PC-3 (cell line): ENCODE data around the gene NUFIP1. TPM values are rescaled to one million over a fixed set of nuclear protein-coding genes. Genes with fewer than 3 reads are reported as not detected.

Experiments used
- ATAC-seq: fragments of 200-7000 bp; cut with Tn5 transposase; 2 replicates; pipeline ENCODE4 v1.9.1; 2020; ENCODE audit warnings: mild to moderate bottlenecking, moderate library complexity
- BruUV-seq: library from RNA; stranded (reverse); fragments of 400-500 nt; replicated peaks from 2 replicates; lab custom pipeline; 2021; lab: Mats Ljungman, UMichigan
- CTCF ChIA-PET: fragments of 300-600 bp; sonication (Branson Sonifier 250); formaldehyde crosslinking; loops from one replicate; lab custom pipeline; 2022; ENCODE audit warnings: antibody characterized with exemption; lab: Charles Lee
- POLR2A ChIA-PET: fragments of 300-600 bp; sonication (Branson Sonifier 250); formaldehyde crosslinking; loops from one replicate; lab custom pipeline; 2022; ENCODE audit warnings: antibody characterized with exemption; ENCODE audit not compliant: unreplicated experiment; lab: Charles Lee
- DNase-seq: peaks from one replicate; pipeline ENCODE4 v3.0.0-alpha.2; 2015
- H2AFZ ChIP-seq: fragments of 300-600 bp; sonication (generic); 2 replicates; pipeline ENCODE4 v1.6.0; 2016; ENCODE audit warnings: antibody characterized with exemption, low read length
- H3F3A ChIP-seq: fragments of 300-600 bp; sonication (generic); one replicate; pipeline ENCODE4 v1.6.0; 2017; ENCODE audit warnings: antibody characterized with exemption, low read length, control low read depth, mild to moderate bottlenecking; ENCODE audit not compliant: unreplicated experiment
- H3K27ac ChIP-seq: fragments of 300-600 bp; sonication (generic); 2 replicates; pipeline ENCODE4 v1.5.1; 2016; ENCODE audit warnings: mild to moderate bottlenecking, low read length
- H3K27me3 ChIP-seq: fragments of 300-600 bp; sonication (generic); 2 replicates; pipeline ENCODE4 v1.6.1; 2016; ENCODE audit warnings: low read length, mixed read lengths
- H3K36me3 ChIP-seq: fragments of 300-600 bp; sonication (generic); 2 replicates; pipeline ENCODE4 v1.6.1; 2016; ENCODE audit warnings: low read depth, mixed run types, low read length, mixed read lengths
- H3K4me1 ChIP-seq: fragments of 300-600 bp; sonication (generic); 2 replicates; pipeline ENCODE4 v1.5.1; 2016; ENCODE audit warnings: low read length; ENCODE audit not compliant: insufficient read depth
- H3K4me2 ChIP-seq: fragments of 300-600 bp; sonication (generic); 2 replicates; pipeline ENCODE4 v1.6.0; 2016; ENCODE audit warnings: low read length
- H3K4me3 ChIP-seq: fragments of 300-600 bp; sonication (generic); 2 replicates; pipeline ENCODE4 v1.5.1; 2016; ENCODE audit warnings: mild to moderate bottlenecking, low read length, mixed read lengths
- H3K79me2 ChIP-seq: fragments of 300-600 bp; sonication (generic); 2 replicates; pipeline ENCODE4 v1.6.1; 2017; ENCODE audit warnings: low read length, mixed read lengths
- H3K9ac ChIP-seq: fragments of 300-600 bp; sonication (generic); 2 replicates; pipeline ENCODE4 v1.6.0; 2016; ENCODE audit warnings: mild to moderate bottlenecking, low read length
- H3K9me2 ChIP-seq: fragments of 300-600 bp; sonication (generic); replicated peaks from 2 replicates; pipeline ENCODE4 v1.6.1; 2016; ENCODE audit warnings: mixed run types, low read length, mixed read lengths
- H3K9me3 ChIP-seq: fragments of 300-600 bp; sonication (generic); 2 replicates; pipeline ENCODE4 v1.6.1; 2016; ENCODE audit warnings: low read length, mixed read lengths
- H4K20me1 ChIP-seq: fragments of 300-600 bp; sonication (generic); 2 replicates; pipeline ENCODE4 v1.6.1; 2016; ENCODE audit warnings: low read length, mixed read lengths
- EZH2 ChIP-seq: fragments of 300-600 bp; sonication (generic); IDR thresholded peaks from one replicate; pipeline ENCODE4 v1.6.1; 2017; ENCODE audit warnings: antibody characterized with exemption, mild to moderate bottlenecking, low read length; ENCODE audit not compliant: unreplicated experiment
- EZH2phosphoT487 ChIP-seq: fragments of 300-600 bp; sonication (generic); IDR thresholded peaks from 2 replicates; pipeline ENCODE4 v1.6.1; 2018; ENCODE audit warnings: mild to moderate bottlenecking, antibody characterized with exemption, low read length, borderline replicate concordance
- intact Hi-C: fragments of 100-400 bp; cut with micrococcal nuclease; formaldehyde crosslinking; loops from 2 replicates; pipeline ENCODE4 v1.9.0; 2023
- total RNA-seq: library from RNA; depleted of rRNA; stranded (reverse); fragments of >200 nt; gene quantifications from 2 replicates; pipeline ENCODE4 v1.2.3, GENCODE V29; 2014
- TF ChIP-seq, protein P1 (sequence below): fragments of 300-600 bp; sonication (generic); conservative IDR thresholded peaks from 2 replicates; pipeline ENCODE4 v1.5.1; 2017; ENCODE audit warnings: antibody characterized with exemption, low read depth, mild to moderate bottlenecking, low read length

Gene NUFIP1
- total RNA-seq, 1 experiment from 2014 or later, result 4.0 TPM

DNA sequence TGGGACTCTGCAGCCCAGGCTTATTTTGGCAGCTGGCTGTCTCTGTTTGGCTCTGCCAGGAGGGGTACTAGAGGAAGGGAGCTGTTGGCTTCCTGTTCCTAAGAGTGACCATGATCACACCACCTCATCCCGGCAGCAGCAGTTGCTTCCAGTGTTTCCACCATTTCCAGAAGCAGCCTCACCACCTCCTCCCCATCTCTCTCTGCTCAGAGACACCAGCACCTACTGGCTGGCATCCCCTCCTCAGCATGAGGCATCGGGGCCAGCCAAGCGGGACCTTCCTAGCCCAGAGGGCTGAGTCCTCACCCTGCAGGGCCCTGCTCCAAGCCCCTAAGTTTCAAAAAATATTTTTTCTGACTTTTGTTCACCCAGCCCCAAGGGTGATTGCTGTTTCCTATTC is 59.0 kb downstream of the NUFIP1 start:
- Histone ChIP-seq H3K9me2 (no peaks in the 10 kb centered on the region), H3K36me3 (no peaks in the 10 kb centered on the region), H3F3A (peaks cover 26% of the 10 kb centered on the region), H3K9me3 (no peaks in the 10 kb centered on the region), H3K27me3 (no peaks in the 10 kb centered on the region), H3K79me2 (no peaks in the 10 kb centered on the region), H3K4me2 (no peak overlapping the region), H3K27ac (no peak overlapping the region), H4K20me1 (no peaks in the 10 kb centered on the region), H2AFZ (no peak overlapping the region), H3K4me3 (no peak overlapping the region), H3K4me1 (peaks cover 45% of the 10 kb centered on the region), H3K9ac (no peak overlapping the region)
- CTCF ChIA-PET, result no interaction called here
- no TSS peak for BruUV-seq
- POLR2A ChIA-PET, result no interaction called here
- TF ChIP-seq, protein P1, sequence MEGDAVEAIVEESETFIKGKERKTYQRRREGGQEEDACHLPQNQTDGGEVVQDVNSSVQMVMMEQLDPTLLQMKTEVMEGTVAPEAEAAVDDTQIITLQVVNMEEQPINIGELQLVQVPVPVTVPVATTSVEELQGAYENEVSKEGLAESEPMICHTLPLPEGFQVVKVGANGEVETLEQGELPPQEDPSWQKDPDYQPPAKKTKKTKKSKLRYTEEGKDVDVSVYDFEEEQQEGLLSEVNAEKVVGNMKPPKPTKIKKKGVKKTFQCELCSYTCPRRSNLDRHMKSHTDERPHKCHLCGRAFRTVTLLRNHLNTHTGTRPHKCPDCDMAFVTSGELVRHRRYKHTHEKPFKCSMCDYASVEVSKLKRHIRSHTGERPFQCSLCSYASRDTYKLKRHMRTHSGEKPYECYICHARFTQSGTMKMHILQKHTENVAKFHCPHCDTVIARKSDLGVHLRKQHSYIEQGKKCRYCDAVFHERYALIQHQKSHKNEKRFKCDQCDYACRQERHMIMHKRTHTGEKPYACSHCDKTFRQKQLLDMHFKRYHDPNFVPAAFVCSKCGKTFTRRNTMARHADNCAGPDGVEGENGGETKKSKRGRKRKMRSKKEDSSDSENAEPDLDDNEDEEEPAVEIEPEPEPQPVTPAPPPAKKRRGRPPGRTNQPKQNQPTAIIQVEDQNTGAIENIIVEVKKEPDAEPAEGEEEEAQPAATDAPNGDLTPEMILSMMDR, result no peak
- TF ChIP-seq EZH2phosphoT487 (no peak), EZH2 (no peak)
- intact Hi-C loops, result loop anchor here (5.0 kb wide), 1 partner anchor 37 kb away; no protein-coding TSS in a partner anchor
- DNase-seq (no peak), ATAC-seq (no peak)

DNA sequence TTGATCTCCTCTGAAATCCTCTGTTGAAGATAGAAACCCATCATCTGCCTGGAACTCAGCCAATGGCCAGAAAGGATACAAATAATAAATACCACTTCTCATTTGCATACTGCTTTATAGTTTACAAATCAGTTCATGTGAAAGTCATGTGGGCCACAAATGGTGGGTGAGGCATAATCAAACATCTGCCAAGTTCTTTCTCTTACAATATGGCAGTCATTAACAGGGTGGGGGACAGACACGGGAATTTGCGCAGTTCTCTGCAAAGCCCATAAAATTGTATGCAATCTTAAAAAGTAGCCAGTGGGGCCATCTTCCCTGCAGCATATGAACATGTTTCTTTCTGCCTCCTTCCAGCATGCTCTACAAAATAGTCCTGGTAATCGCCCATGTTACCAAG is 59.6 kb downstream of the NUFIP1 start:
- Histone ChIP-seq H3K9me2 (no peaks in the 10 kb centered on the region), H3K27ac (no peak overlapping the region), H3K36me3 (no peaks in the 10 kb centered on the region), H3F3A (peaks cover 25% of the 10 kb centered on the region), H3K9me3 (no peaks in the 10 kb centered on the region), H3K9ac (no peak overlapping the region), H4K20me1 (no peaks in the 10 kb centered on the region), H3K4me3 (no peak overlapping the region), H3K27me3 (no peaks in the 10 kb centered on the region), H3K4me2 (no peak overlapping the region), H3K4me1 (peaks cover 39% of the 10 kb centered on the region), H2AFZ (no peak overlapping the region), H3K79me2 (no peaks in the 10 kb centered on the region)
- TF ChIP-seq EZH2phosphoT487 (no peak), EZH2 (no peak)
- TF ChIP-seq, protein P1, result no peak
- intact Hi-C loops, result loop anchor here (5.0 kb wide), 1 partner anchor 38 kb away; no protein-coding TSS in a partner anchor
- ATAC-seq (no peak), DNase-seq (no peak)
- ChIA-PET CTCF (no interaction called here), POLR2A (no interaction called here)
- no TSS peak for BruUV-seq

DNA sequence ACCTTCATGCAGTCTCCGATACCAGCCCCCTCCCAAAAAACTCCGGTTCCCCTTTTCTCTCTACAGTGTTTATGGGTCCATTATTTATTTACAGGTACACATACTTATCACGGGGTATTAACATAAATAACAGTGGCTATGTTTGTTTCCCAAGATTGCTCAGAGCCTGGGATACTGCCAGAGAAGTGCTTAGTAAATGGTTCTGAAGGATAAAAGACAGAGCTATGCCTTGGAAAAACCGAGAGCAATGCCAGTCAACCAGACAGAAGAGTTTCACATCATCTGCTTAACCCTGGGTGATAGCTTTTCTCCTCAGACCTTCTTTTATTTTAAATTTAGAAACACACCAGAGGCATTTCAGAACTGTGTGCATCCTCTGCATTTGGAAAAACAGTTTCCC is 61.3 kb downstream of the NUFIP1 start:
- H3K9me2 ChIP-seq, result no peaks in the 10 kb centered on the region
- no peak overlapping the region for H2AFZ ChIP-seq
- no peak for TF ChIP-seq EZH2
- DNase-seq (no peak), ATAC-seq (no peak)
- no peak overlapping the region for H3K4me2 ChIP-seq
- H3K4me3 ChIP-seq, result no peak overlapping the region
- no TSS peak for BruUV-seq
- ChIA-PET POLR2A (no interaction called here), CTCF (no interaction called here)
- no peaks in the 10 kb centered on the region for H4K20me1 ChIP-seq
- peaks cover 15% of the 10 kb centered on the region for H3F3A ChIP-seq
- H3K27ac ChIP-seq, result no peak overlapping the region
- intact Hi-C loops, result no loop called here
- H3K27me3 ChIP-seq, result no peaks in the 10 kb centered on the region
- H3K36me3 ChIP-seq, result no peaks in the 10 kb centered on the region
- no peak overlapping the region for H3K9ac ChIP-seq
- H3K79me2 ChIP-seq, result no peaks in the 10 kb centered on the region
- peaks cover 23% of the 10 kb centered on the region for H3K4me1 ChIP-seq
- no peaks in the 10 kb centered on the region for H3K9me3 ChIP-seq
